ELF-1 (cell line): Measurements from ENCODE around the gene NDEL1.
"Not testable (repeated sequence)": the region's sequence is repeated elsewhere in the genome, so short reads cannot be mapped to it uniquely, and the experiment has no call there.

Source experiments
- DNase-seq: peaks from one replicate; pipeline ENCODE4 v3.0.0-alpha.2; 2016; ENCODE audit warnings: low read depth, low spot score

Gene NDEL1, protein sequence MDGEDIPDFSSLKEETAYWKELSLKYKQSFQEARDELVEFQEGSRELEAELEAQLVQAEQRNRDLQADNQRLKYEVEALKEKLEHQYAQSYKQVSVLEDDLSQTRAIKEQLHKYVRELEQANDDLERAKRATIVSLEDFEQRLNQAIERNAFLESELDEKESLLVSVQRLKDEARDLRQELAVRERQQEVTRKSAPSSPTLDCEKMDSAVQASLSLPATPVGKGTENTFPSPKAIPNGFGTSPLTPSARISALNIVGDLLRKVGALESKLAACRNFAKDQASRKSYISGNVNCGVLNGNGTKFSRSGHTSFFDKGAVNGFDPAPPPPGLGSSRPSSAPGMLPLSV

DNA sequence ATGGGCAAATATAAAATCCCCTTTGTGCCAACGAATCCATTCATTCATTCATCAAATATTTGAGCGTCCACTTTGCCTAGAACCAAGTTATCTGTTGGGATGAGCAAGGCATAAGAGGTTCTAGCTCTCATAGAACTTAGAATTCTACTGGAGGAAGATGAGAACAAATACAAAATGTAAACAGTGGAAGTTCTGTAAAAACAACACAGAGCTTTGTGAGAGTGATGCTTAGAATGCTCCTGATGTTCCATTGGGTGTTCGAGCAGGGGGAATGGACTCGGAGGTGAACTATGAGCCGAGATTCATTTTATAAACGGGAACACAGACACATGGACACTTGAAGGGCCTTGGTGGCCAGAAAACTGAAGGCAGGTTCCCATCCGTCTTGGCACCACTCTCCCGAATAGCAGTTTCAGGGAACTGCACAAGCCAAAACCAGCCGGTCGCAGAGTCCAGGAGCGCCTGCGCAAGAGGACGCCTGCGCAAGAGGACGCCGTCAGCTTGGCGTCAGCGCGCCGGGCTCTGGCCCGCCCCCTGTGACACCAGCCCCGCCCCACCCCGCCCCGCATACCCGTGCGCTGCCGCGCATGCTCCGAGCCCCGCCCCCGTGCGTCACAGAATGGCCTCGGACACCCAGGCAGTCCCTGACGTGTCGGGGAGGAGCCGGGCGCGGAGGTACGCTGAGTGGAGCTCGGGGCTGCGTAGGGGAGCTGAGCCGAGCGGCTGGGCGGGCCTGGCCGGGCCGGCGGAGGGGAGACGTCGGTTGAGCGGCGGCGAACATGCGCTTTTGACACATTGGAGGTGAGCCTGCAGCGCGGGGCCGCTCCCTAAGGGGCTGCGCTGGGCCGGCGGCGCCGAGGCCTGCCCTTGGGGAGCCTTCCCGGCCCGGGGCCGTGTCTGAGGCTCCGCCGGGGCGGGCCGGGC is at the start of gene NDEL1:
Gene NDEL1 (plus strand): TSS at position 640 of the 924 bp plus-strand sequence. CDS start 8,388 bp downstream, outside the sequence.
- peak; percentile 94 for DNase-seq

- DNase-seq: no peak
Measured at GRCh38 chr17:8386841-8387240, 48.8 kb upstream of the NDEL1 start.

DNA sequence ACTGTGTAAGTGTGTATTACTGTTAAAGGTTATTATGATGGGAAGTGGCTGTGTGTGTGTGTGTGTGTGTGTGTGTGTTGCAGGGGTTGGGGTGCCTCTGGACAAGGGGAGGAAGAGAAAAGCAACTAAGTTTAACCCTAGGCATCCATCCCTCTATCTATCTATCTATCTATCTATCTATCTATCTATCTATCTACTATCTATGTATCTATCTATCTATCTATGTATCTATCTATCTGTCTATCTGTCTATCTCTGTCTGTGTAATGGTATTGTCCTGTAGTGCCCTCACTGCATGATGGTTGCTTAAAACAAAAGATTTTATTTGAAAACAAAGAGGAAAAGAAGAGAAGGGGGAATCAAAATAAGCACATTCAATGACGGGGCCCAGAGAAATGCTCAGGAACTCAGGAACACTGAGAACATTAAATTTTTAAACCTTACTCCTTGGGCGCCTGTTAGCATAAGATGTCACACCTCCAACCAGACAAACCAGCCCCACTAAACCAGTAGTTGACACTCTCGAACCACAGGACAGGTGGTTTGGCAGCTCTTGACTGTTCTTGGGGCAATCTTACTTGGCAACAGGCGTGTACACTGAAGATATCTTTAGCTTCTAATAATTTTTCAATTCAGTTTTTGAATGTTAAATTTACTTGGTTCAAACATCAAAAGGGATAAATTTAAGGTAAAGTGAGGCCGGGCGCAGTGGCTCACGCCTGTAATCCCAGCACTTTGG is 47.6 kb upstream of the NDEL1 start:
- no peak for DNase-seq

DNA sequence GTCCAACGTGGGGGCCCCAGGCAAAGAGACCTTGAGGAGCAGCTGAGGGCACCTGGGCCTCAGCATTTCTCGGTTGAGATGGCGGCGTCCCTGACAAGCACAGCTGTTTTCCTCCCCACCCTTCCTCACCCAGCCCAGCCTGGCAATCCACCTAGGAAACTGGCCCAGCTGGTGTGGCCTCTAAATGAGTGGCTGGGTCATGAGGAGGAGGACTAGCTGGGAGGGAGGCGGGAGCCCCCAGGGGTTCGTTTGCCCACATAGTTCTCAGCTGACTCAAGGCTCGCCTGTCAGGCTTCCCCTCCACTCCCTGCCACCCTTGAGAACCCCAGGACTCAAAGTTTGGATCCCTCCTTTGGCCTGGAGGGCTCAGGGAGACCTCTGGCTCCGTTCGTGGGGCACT is 44.0 kb upstream of the NDEL1 start:
- peak; percentile 68 for DNase-seq

GRCh38 chr17:8392274-8392673 is 43.4 kb upstream of the NDEL1 start:
- no peak for DNase-seq

DNA sequence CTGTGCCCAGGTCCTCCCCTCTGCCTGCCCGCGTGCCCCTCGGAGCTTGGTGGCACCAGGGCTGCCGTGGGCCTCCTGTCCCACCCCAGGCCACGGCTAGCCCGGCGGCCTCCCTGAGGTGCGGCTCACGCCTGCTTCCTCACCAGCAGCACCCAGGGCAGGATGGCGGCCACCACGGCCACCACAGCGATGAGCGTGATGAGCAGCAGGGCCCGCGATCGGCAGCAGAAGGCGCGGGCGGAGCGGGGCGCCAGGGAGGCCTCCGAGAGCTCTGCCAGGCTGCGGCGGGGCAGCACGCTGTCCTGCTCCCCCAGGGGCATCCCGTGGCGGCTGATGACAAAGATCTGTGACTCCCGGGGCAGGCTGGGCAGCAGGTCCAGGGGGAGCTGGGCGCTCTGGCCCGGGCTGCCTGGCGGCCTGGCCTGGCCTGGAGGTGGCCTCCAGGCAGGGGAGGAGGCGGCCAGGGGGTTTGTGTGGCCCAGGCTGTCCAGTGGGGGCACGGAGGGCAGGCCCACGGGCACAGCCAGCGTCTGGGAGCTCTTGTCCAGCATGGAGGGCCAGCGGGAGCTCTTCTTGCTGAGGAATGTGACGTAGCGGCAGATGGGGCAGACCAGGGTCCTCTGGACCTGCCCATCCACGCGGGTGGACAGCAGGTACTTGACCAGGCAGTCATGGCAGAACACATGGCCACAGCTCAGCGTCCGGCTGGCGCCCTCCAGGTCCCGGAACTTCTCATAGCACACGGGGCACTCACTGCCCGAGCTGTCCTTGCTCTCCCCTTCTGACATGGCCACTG is 42.8 kb upstream of the NDEL1 start:
- DNase-seq: no peak

DNA sequence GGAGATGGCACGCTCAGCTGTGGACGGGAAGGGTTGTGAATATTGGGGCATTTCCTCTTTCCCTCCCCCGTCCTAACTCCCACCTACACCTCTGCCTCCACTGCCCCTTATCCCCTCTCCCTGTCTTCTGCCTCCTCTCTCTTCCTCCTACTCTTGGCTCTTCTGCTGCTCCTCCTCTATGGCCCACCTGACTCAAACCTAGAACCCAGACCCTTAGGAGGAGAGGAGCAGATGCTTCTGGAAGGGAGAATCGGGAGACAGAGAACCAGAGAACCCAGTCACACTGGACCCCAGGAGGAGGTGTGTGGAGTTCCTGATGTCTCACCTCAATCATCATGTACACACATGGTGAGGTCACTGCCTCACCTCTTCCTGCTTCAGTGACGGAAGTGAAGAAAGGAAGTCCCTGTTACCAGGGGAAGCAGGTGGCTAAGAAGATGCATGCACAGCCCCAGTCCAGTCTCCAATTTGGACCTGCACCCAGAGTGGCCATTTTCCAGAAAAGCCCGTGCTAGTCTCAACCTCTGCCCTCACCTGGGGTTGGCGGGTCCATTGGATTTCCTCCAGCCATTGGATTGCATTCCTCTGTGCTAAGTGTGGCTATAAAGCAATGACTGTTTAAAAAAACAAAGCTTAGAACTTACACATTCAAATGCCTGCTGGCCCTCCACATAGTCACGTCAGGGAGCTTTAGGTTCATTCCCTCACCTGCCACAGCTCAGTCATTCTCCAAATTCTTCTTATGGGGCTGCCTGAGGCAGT is 42.0 kb upstream of the NDEL1 start:
- DNase-seq: peak; percentile 44

DNA sequence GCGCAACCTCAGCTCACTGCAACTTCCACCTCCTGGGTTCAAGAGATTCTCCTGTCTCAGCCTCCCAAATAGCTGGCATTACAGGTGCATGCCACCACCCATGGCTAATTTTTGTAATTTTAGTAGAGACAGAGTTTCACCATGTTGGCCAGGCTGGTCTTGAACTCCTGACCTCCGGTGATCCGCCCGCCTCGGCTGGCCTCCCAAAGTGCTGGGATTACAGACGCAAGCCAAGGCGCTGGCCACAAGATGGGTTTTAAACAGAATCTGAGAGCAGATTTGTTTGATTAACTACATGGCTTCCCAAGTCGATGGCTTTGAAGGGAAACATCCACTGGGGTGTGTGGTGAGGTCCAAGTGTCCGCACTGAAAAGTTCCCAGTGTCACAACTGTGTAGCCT is 41.2 kb upstream of the NDEL1 start:
- not testable (repeated sequence) for DNase-seq

DNA sequence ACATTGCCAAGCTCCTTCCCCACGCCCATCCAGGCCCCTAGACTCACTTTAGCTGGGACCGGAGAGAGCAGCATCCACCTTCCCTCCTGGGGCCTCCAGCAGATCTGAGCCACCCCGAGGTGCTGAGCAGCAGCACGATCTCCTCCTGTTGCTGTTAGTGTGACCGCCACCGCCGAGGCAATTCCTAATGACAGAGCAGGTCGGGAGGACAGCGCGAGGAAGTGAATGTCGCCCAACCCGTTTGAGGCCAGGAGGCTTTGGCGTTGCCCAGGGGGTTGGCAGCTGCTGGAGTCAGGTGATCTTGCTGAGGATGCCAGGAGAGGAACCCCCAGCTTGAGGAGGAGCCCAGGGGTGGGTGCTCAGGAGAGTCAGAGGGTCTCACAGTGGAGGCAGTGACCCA is 38.0 kb upstream of the NDEL1 start, which contains the start of gene RNF222:
Gene RNF222 (minus strand): TSS at position 192 of the 400 bp plus-strand sequence. CDS start 4,366 bp downstream, outside the sequence.
- DNase-seq: peak; percentile 41

- no peak for DNase-seq
Measured at GRCh38 chr17:8398980-8399379, 36.7 kb upstream of the NDEL1 start.

GRCh38 chr17:8401107-8401506 is 34.6 kb upstream of the NDEL1 start:
- no peak for DNase-seq

DNA sequence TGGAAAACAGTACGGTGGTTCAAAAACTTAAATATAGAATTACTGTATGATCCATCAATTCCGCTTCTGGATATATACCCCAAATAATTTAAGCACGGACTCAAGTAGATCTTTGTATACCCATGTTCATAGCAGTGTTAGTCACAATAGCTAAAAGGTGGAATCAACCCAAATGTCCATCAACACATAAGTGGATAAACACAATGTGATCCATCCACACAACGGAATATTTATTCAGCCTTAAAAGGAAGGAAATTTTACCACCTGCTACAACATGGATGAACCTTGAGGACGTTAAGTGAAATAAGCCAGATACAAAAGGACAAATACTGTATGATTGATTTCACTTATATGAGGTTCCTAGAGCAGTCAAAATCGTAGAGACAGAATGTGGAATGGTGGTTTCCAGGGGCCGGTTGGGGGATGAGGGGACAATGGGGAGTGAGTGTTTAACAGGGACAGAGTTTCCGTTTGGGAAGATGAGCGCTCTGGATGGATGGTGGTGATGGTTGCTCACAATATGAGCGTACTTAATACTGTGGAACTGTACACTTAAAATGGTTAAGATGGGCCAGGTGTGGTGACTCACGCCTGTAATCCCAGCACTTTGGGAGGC is 32.7 kb upstream of the NDEL1 start:
- no peak for DNase-seq

DNA sequence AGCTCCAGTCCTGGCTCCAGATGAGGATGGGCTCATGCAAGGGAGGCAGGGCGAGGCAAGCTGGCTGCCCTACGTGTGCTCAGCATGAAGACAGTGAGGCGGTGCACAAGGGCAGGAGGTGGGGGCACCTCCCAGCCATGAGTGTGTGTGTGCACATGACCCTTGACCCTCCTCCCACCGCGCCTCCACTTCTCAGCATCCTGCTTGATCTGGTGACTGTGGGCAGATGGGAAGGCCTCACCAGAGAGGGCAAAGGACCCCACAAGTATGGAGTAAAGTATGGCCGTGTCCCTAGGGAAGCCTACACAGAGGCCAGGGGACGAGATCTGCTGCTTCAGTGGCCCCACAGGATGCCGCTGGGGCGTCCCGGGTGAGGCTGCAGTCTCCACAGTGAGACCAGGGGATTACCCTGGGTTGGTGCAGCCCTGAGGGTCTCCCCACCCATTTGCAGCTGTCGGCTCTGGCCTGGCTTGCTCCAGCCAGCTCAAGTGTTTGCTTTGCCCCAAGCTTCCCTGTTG is 30.1 kb upstream of the NDEL1 start:
- no peak for DNase-seq

GRCh38 chr17:8406174-8406573 is 29.5 kb upstream of the NDEL1 start:
- no peak for DNase-seq

DNA sequence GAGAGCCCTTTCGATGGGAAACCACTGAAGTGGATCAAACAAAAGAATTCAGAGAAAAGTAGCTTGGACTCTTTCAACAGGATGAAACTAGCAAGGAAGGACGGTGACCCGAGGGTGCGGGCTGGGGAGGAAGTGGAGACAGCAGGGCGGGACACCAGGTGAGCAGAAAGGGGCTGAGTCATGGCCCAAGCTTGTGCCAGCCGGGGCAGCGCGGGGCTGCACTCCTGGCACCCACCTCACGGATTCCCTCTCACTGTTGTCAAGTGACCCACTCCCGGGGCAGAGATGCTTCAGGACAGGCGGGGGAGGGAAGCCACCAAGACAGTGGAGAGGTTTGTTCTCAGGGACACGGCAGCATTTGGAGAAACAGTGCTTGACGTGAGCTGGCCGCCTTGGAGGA is 27.3 kb upstream of the NDEL1 start:
- peak; percentile 40 for DNase-seq

DNA sequence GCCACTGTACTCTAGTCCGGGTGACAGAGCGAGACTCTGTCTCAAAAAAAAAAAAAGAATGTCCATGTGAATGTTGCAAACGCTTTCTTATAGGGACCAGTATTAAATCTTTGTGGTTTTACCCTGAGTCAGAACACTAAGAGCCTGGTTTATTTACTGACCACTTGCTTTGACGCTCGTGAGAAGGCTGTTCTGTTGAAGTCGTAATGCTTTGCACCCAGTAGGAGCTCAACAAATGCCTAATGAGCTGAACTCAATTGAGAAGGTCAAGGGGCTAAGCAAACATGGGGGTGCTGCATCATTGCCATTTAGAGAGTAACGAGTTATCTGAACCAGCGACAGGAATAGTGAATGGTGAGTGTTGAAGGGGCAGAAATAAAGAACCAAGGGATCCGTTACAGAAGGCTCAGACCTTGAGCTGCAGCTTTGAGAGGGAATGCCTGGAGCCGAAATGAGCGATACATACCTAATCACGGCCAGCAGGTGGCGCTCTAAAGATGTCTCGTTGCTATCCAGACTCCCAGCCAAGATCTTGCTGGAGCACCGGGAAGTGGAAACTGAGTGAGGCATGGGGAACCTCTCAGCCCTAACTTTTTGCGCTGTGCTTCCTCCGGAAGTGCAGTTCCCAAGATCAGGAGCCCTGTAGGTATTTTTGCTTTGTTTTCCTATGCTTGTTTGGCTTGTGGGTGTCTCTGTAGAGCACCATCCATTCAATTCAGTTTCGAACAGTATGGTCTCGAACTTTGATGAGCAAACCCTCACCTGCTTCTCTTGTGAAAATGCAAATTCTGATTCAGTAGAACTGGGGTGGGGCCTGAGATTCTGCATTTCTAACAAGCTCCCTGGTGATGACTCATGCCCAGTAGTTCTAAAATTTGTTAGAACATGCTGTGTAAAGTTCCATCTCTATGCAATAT is 25.5 kb upstream of the NDEL1 start:
- peak; percentile 94 for DNase-seq

DNA sequence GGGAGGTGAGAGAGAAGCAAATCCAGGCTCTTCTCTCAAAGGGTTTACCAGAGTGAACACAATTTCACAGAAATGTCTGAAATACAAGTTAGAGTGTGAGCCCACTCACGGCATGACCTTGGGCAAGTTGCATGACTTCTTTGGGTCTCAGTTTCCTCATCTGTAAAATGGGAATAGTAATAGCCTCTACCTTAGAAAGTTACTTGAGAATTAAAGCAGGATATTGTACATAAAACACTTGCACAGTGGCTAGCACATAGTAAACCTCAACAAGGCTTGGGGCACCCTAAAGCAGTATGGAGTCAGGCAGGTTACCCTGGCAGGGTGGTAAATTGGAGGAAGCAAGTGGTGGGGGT is 24.8 kb upstream of the NDEL1 start:
- DNase-seq: no peak

DNA sequence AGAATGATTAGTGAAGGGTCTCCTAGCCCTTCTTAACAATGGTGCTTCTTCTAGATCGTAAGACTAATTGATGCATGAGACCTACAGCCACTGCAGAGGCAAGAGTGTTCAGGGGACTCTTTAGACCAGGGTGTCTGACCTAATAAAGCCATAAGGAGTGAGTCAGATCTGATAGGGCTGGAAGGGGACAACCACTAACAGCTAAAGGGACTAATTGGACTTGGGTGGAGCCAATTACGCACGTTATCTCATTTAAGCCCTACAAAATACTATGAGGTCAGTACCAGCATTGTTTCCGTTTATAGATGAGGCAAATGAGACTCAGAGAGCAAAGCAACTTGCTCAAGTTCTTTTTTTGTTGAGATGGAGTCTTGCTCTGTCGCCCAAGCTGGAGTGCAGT is 23.6 kb upstream of the NDEL1 start:
- DNase-seq: no peak

DNA sequence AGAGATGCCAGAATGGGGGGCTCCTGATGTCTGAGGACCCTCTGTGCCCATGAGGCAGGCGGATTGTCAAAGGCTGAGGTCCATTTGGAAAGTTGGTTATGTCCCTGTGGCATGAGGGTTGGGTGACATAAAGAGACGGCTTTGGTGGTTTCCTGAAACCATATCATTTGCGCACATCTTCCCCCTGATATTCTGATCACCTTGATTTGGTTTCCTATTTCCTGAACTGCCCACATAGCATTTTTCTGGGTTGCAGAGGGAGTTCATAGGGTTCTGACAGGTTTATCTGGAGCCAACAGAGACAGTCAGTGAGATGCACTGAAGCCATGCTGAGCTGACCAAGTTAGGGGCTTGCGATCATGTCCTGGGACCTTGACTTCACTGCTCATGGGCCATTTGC is 22.4 kb upstream of the NDEL1 start:
- no peak for DNase-seq
